T-helper 1 cell (primary cell): ENCODE results near the gene FRMPD3.

Experiments used
- DNase-seq, 5 donors: peaks; one replicate each; pipeline ENCODE4 v3.0.0-alpha.2; 2012 to 2020

FRMPD3 gene

DNA sequence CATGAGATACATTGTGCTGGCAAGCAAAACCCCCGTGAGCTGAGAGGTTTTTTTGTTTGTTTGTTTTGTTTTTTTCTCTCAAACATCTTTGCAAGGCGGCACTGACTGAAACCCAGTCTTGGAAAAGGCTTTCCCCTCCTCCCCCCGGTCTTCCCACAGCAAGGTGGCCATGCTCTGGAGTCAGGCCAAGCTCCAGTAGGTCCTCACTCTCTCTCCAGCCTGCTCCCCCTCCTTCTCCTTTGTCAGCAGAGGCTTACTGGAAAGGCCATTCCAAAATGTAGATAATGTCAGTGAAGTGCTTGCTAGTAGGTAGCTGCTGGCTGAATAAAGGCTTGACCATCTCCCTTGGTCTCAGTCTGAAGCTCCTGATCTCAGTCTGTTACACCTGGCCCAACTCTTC, 32.6 kb downstream of the FRMPD3 start:
- DNase-seq: no peak

DNA sequence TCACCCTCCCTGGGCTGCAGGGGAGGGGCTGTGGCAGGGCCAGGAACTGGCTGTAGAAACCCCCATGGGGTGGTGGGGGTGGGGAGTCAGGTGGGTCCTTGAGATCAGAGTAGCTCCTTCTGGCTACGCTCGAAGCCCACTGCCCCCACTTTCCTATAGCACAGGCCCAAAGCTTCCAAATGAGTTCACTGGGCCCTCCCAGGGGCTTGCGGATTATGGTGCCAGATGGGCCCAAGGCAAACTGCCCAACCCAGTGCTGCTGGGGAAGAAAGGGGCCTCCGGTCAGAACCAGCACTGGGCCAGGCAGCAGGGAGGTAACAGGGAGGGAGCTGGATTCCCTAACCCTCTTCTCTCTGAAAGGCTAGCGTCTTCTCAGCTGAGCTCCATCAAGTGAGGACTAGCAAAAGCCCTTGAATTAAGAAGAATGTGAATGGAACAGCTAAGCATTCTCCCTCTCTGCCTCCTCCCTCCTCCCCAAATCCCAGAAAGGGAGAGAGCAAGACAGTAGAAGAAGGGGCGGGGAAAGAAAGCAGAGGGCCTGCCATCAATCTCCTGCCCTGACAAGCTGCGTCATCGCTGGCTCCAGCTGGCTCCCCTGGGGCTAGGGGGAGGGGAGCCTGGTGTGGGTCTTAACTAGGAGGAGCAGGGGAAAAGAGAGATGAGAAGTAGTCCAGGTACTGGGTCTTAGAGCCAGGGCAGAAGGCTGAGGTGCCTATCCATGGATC, 34.7 kb downstream of the FRMPD3 start:
- no peak for DNase-seq

DNA sequence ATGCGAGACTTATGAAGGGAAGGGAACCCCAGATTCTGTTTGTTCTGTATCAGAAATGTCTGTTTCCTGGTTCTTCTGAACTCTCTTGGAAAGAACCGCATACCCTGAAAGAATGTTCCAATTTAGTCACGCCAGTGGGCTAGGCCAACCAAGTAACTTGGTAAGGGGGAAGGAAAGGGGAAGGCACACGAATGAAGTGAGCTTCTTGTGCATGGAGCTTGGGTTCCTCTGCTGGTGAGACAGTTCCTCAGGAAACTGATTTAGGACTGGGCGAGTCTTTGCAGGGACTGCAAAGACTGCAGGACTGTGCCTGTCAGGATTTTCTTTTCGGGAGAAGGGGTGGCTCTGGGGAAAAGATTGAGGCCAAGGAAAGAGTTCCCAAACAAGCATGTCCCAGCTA, 35.6 kb downstream of the FRMPD3 start:
- no peak for DNase-seq

DNA sequence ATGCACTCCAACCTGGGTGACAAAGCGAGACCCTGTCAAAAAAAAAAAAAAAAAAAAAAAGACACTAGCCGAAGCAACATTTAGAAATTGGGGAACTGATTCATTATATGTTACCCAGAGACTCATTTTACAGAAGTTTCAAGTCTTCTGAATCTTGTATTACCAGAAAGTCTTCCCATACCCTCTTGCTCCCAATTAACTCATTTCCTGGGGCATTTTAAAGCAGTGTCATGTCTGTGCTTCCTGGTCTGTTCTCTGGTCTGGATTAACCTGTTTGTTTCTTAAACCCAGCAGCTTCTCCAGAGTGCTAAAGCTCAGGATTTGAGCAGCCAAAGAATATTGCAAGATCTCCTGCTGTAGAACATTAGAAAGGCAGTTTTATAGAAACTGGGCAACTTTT, 43.7 kb downstream of the FRMPD3 start:
- no peak for DNase-seq

DNA sequence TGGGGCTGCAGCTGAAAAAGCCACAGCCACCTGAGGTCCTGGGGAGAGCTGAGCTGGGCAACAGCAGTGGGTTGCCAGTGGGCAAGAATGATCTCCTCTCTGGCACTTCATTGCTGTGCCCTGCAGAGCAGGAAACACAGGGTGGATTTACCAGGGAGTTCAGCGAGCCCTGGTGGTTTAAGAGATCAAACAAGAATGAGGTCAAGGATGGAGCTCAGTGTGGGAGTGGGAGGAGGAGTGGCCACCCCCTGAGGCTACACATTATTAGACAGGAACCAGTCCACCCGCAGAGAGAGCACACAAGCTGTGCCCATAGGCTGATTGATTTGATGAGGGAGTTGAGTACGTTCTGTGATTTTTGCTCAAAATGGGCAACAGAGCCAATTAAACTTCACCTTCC, 47.3 kb downstream of the FRMPD3 start:
- DNase-seq: no peak
